K562 (cell line): ENCODE measurements around the gene EIF4G2. TPM values are rescaled to one million over a fixed set of nuclear protein-coding genes. Genes with fewer than 3 reads are reported as not detected.

ENCODE experiments used
- CAMTA2 ChIP-seq: fragments of 250-450 bp; sonication (Bioruptor Pico); conservative IDR thresholded peaks from 2 replicates; pipeline ENCODE4 v1.5.1; 2022
- CTCF ChIP-seq, 3 experiments: IDR thresholded peaks in 2 of 3; conservative IDR thresholded peaks in 1 of 3; 2 replicates each; pipeline ENCODE4 v1.5.1; 2011 to 2012; ENCODE audit warnings: low read length in 3 of 3, mild to moderate bottlenecking in 3 of 3, control low read depth in 2 of 3, improper control_type of control experiment in 1 of 3, inconsistent platforms in 1 of 3, low read depth in 1 of 3, mixed read lengths in 1 of 3, moderate library complexity in 1 of 3; ENCODE audit not compliant: insufficient read depth in 2 of 3
- HMGXB4 ChIP-seq: sonication (generic); formaldehyde crosslinking; IDR thresholded peaks from 2 replicates; pipeline ENCODE4 v1.8.1; 2023; ENCODE audit warnings: mild to moderate bottlenecking, missing genetic modification reagents
- HNRNPUL1 ChIP-seq: fragments of 200-400 bp; formaldehyde crosslinking; IDR thresholded peaks from 2 replicates; pipeline ENCODE4 v1.6.1; 2017; ENCODE audit warnings: low read length
- IRF2 ChIP-seq: sonication (generic); formaldehyde crosslinking; IDR thresholded peaks from 2 replicates; pipeline ENCODE4 v1.8.1; 2022; ENCODE audit warnings: mild to moderate bottlenecking, missing genetic modification reagents
- KLF16 ChIP-seq: IDR thresholded peaks from 2 replicates; pipeline ENCODE4 v1.6.1; 2016; ENCODE audit warnings: antibody characterized with exemption
- POLR2H ChIP-seq: IDR thresholded peaks from 2 replicates; pipeline ENCODE4 v1.6.1; 2016; ENCODE audit warnings: missing genetic modification characterization, low read depth, mild to moderate bottlenecking, control low read depth, missing compliant biosample characterization, moderate library complexity
- RUNX1 ChIP-seq: sonication (generic); IDR thresholded peaks from 2 replicates; pipeline ENCODE4 v1.6.1; 2016; ENCODE audit warnings: antibody characterized with exemption, low read depth
- SMARCA4 ChIP-seq: fragments of 450-650 bp; IDR thresholded peaks from 2 replicates; pipeline ENCODE4 v1.6.1; 2016
- ZBTB8A ChIP-seq: fragments of 450-650 bp; IDR thresholded peaks from 2 replicates; pipeline ENCODE4 v1.6.1; 2018; ENCODE audit warnings: mild to moderate bottlenecking, moderate library complexity; ENCODE audit not compliant: partially characterized antibody
- ZC3H4 ChIP-seq: sonication (generic); formaldehyde crosslinking; IDR thresholded peaks from 2 replicates; pipeline ENCODE4 v1.9.0; 2021; ENCODE audit warnings: missing genetic modification reagents, borderline replicate concordance
- ZFP36 ChIP-seq: fragments of 150-350 bp; IDR thresholded peaks from 2 replicates; pipeline ENCODE4 v1.6.1; 2018; ENCODE audit warnings: low read length, low read depth; ENCODE audit not compliant: partially characterized antibody
- ZNF184 ChIP-seq: sonication (generic); formaldehyde crosslinking; IDR thresholded peaks from 2 replicates; pipeline ENCODE4 v1.5.0; 2020; ENCODE audit warnings: missing genetic modification reagents
- ZNF24 ChIP-seq: fragments of 450-650 bp; IDR thresholded peaks from 2 replicates; pipeline ENCODE4 v1.6.1; 2016
- ZNF551 ChIP-seq: fragments of 250-450 bp; sonication (Bioruptor Pico); IDR thresholded peaks from 2 replicates; pipeline ENCODE4 v1.5.0; 2021; ENCODE audit warnings: mild to moderate bottlenecking, moderate library complexity
- ZNF586 ChIP-seq: fragments of 450-650 bp; formaldehyde crosslinking; conservative IDR thresholded peaks from 2 replicates; pipeline ENCODE4 v1.4.0; 2020; ENCODE audit warnings: mild to moderate bottlenecking, moderate library complexity
- ZNF780A ChIP-seq: fragments of 250-450 bp; sonication (Bioruptor Pico); IDR thresholded peaks from 2 replicates; pipeline ENCODE4 v1.5.0; 2021; ENCODE audit warnings: mild to moderate bottlenecking
- ZSCAN29 ChIP-seq: fragments of 450-650 bp; IDR thresholded peaks from 2 replicates; pipeline ENCODE4 v1.6.1; 2017
- polyA plus RNA-seq, 8 experiments: library from polyadenylated mRNA; depleted of rRNA in 4 of 8; stranded (reverse) in 5 of 8; unstranded in 3 of 8; fragments of >200 nt; fragmentation: Nextera tagmentation in 2 of 8; fragmentation: Illumina TruSeq in 1 of 8; extraction: Ambion mirVana in 2 of 8; extraction: Trizol in 1 of 8; gene quantifications; 2 replicates each; pipeline versions ENCODE4 v1.2.1 to v1.2.3, GENCODE V29; 2011 to 2014; ENCODE audit warnings: inconsistent platforms in 1 of 8, missing spikeins in 1 of 8
- total RNA-seq, 7 experiments: library from RNA; depleted of rRNA in 6 of 7; stranded (reverse); fragments of >200 nt in 6 of 7; fragmentation: Illumina TruSeq in 2 of 7; extraction: Trizol in 2 of 7; gene quantifications; 2 replicates each; pipeline versions ENCODE4 v1.2.1 to v1.2.3, GENCODE V29; 2011 to 2021; ENCODE audit warnings: low replicate concordance in 1 of 7
- TF ChIP-seq, protein P1 (sequence below): fragments of 150-350 bp; conservative IDR thresholded peaks from 2 replicates; pipeline ENCODE4 v1.6.1; 2014; ENCODE audit warnings: low read length
- TF ChIP-seq, protein P2 (sequence below): fragments of 250-450 bp; sonication (Bioruptor Pico); IDR thresholded peaks from 2 replicates; pipeline ENCODE4 v1.4.0; 2020; ENCODE audit warnings: mild to moderate bottlenecking, moderate library complexity
- TF ChIP-seq, protein P3 (sequence below): sonication (generic); formaldehyde crosslinking; IDR thresholded peaks from 2 replicates; pipeline ENCODE4 v1.8.0; 2022; ENCODE audit warnings: mild to moderate bottlenecking, missing genetic modification reagents

Gene EIF4G2
- total and polyA plus RNA-seq, 9 of the 15 experiments (the other 6 are each of a cell fraction or from before 2014, with no cell fraction given) = 206 to 790 (median 646) TPM

GRCh38 chr11:10750838-10751580, 57.7 kb downstream of the EIF4G2 start, which contains the start of gene CTR9 (continued):
- TF ChIP-seq ZNF24 (no peak; the same call in 1 of the 2 replicates), POLR2H (tag) (peak; percentile 90), SMARCA4 (no peak), RUNX1 (no peak), HNRNPUL1 (no peak), ZNF184 (CRISPR knock-in tag) (no peak), KLF16 (no peak), ZC3H4 (CRISPR knock-in tag) (no peak), ZFP36 (no peak), CAMTA2 (CRISPR knock-in tag) (no peak), ZNF780A (no peak), HMGXB4 (CRISPR knock-in tag) (no peak), ZNF551 (CRISPR knock-in tag) (no peak), ZSCAN29 (peak; percentile 53; the same call in 1 of the 2 replicates), ZBTB8A (no peak), CTCF (IDR thresholded peaks at IDR 0.05 in 2 of 3, conservative IDR thresholded peaks at IDR 0.05 in 1 of 3; ENCODE audit: insufficient read depth in 2 of 3, low read depth in 1 of 3, low read length in 3 of 3) (peak; percentile 37 to 66 (median 60); a peak in 5 of 6 replicates), IRF2 (CRISPR knock-in tag) (no peak), ZNF586 (CRISPR knock-in tag) (no peak)
- TF ChIP-seq, protein P1, sequence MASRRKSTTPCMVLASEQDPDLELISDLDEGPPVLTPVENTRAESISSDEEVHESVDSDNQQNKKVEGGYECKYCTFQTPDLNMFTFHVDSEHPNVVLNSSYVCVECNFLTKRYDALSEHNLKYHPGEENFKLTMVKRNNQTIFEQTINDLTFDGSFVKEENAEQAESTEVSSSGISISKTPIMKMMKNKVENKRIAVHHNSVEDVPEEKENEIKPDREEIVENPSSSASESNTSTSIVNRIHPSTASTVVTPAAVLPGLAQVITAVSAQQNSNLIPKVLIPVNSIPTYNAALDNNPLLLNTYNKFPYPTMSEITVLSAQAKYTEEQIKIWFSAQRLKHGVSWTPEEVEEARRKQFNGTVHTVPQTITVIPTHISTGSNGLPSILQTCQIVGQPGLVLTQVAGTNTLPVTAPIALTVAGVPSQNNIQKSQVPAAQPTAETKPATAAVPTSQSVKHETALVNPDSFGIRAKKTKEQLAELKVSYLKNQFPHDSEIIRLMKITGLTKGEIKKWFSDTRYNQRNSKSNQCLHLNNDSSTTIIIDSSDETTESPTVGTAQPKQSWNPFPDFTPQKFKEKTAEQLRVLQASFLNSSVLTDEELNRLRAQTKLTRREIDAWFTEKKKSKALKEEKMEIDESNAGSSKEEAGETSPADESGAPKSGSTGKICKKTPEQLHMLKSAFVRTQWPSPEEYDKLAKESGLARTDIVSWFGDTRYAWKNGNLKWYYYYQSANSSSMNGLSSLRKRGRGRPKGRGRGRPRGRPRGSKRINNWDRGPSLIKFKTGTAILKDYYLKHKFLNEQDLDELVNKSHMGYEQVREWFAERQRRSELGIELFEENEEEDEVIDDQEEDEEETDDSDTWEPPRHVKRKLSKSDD = no peak; the same call in 1 of the 2 replicates
- TF ChIP-seq, protein P2, sequence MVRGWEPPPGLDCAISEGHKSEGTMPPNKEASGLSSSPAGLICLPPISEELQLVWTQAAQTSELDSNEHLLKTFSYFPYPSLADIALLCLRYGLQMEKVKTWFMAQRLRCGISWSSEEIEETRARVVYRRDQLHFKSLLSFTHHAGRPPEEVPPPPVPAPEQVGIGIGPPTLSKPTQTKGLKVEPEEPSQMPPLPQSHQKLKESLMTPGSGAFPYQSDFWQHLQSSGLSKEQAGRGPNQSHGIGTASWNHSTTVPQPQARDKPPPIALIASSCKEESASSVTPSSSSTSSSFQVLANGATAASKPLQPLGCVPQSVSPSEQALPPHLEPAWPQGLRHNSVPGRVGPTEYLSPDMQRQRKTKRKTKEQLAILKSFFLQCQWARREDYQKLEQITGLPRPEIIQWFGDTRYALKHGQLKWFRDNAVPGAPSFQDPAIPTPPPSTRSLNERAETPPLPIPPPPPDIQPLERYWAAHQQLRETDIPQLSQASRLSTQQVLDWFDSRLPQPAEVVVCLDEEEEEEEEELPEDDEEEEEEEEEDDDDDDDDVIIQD = no peak
- TF ChIP-seq, protein P3, sequence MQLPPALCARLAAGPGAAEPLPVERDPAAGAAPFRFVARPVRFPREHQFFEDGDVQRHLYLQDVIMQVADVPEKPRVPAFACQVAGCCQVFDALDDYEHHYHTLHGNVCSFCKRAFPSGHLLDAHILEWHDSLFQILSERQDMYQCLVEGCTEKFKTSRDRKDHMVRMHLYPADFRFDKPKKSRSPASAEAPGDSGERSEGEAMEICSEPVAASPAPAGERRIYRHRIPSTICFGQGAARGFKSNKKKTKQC (CRISPR knock-in tag) = peak; percentile 85
